ENCODE measurements around the gene RAB20.

- no peak for TF ChIP-seq MXI1 (conservative IDR thresholded peaks at IDR 0.05; ENCODE audit: poor library complexity, severe bottlenecking)
- TF ChIP-seq CTCF (IDR thresholded peaks at IDR 0.05; ENCODE audit: poor library complexity, severe bottlenecking), result no peak
- no peak for TF ChIP-seq EZH2 (IDR thresholded peaks at IDR 0.05; ENCODE audit: borderline replicate concordance, insufficient read depth, low read length, poor library complexity, severe bottlenecking)
- no peak for TF ChIP-seq REST (IDR thresholded peaks at IDR 0.05; ENCODE audit: borderline replicate concordance)
- no peak for TF ChIP-seq POLR2AphosphoS5 (IDR thresholded peaks at IDR 0.05)
- no peak for TF ChIP-seq SMC3 (conservative IDR thresholded peaks at IDR 0.05; ENCODE audit: poor library complexity)
Measured at GRCh38 chr13:110524541-110525257, 36.8 kb downstream of the RAB20 start.
